ENCODE measurements around the gene CYP21A2.

Gene CYP21A2

GRCh38 chr6:32083812-32084768 lies 45.9 kb downstream of the CYP21A2 start:
- FAIRE-seq (no peak), DNase-seq (ENCODE audit: insufficient read length, low spot score) (no peak)
- TF ChIP-seq POU2F2 (IDR thresholded peaks at IDR 0.05; ENCODE audit: low read depth, low read length) (no peak), POLR2A (IDR thresholded peaks at IDR 0.05; ENCODE audit: low read depth, low read length) (no peak), PAX5 (IDR thresholded peaks at IDR 0.05; ENCODE audit: insufficient read depth, low read length, severe bottlenecking) (no peak), TAF1 (IDR thresholded peaks at IDR 0.05; ENCODE audit: low read depth, low read length) (no peak), POLR2AphosphoS5 (IDR thresholded peaks at IDR 0.05; ENCODE audit: low read depth, low read length) (no peak), SPI1 (IDR thresholded peaks at IDR 0.05; ENCODE audit: low read depth, low read length) (no peak)

DNA sequence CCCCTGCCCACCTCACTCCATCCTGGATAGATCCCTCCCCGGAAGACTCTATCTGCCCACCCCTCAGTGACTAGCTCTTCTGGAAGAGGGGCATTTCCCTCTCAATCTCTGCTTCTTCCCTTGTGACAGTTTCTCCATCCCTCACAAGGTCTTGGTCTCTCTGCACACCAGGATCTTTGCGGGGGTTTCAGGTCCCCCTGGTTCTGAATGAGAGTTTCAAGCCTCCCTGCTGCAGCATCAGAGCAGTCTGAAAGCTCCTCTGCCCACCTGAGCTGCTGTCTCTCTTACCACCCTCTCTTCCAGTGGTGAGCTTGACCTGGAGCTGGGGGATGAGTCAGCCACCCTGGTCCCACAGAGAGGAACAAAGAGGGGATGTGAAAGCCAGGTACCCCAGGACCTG lies 46.6 kb downstream of the CYP21A2 start:
- no peak for DNase-seq (ENCODE audit: insufficient read length, low spot score)
- TF ChIP-seq PAX5 (IDR thresholded peaks at IDR 0.05; ENCODE audit: insufficient read depth, low read length, severe bottlenecking) = no peak
- no peak for TF ChIP-seq POLR2A (IDR thresholded peaks at IDR 0.05; ENCODE audit: low read depth, low read length)
- no peak for TF ChIP-seq POLR2AphosphoS5 (IDR thresholded peaks at IDR 0.05; ENCODE audit: low read depth, low read length)
- TF ChIP-seq TAF1 (IDR thresholded peaks at IDR 0.05; ENCODE audit: low read depth, low read length) = no peak
- no peak for TF ChIP-seq SPI1 (IDR thresholded peaks at IDR 0.05; ENCODE audit: low read depth, low read length)
- TF ChIP-seq POU2F2 (IDR thresholded peaks at IDR 0.05; ENCODE audit: low read depth, low read length) = no peak
- no peak for FAIRE-seq

- TF ChIP-seq POLR2A (IDR thresholded peaks at IDR 0.05; ENCODE audit: low read depth, low read length) (no peak), SPI1 (IDR thresholded peaks at IDR 0.05; ENCODE audit: low read depth, low read length) (no peak), POLR2AphosphoS5 (IDR thresholded peaks at IDR 0.05; ENCODE audit: low read depth, low read length) (no peak), PAX5 (IDR thresholded peaks at IDR 0.05; ENCODE audit: insufficient read depth, low read length, severe bottlenecking) (no peak), POU2F2 (IDR thresholded peaks at IDR 0.05; ENCODE audit: low read depth, low read length) (no peak), TAF1 (IDR thresholded peaks at IDR 0.05; ENCODE audit: low read depth, low read length) (no peak)
- FAIRE-seq = no peak
- no peak for DNase-seq (ENCODE audit: insufficient read length, low spot score)
Measured at GRCh38 chr6:32085759-32086459, 47.7 kb downstream of the CYP21A2 start.

GRCh38 chr6:32086661-32087573 lies 48.7 kb downstream of the CYP21A2 start:
- DNase-seq (ENCODE audit: insufficient read length, low spot score) (peak; percentile 72), FAIRE-seq (peak; percentile 79)
- no peak for TF ChIP-seq PAX5 (IDR thresholded peaks at IDR 0.05; ENCODE audit: insufficient read depth, low read length, severe bottlenecking)
- TF ChIP-seq POU2F2 (IDR thresholded peaks at IDR 0.05; ENCODE audit: low read depth, low read length) = peak; percentile 83

GRCh38 chr6:32087574-32088486 lies 49.6 kb downstream of the CYP21A2 start:
- FAIRE-seq = no peak
- no peak for TF ChIP-seq TAF1 (IDR thresholded peaks at IDR 0.05; ENCODE audit: low read depth, low read length)
- no peak for TF ChIP-seq POU2F2 (IDR thresholded peaks at IDR 0.05; ENCODE audit: low read depth, low read length)
- TF ChIP-seq SPI1 (IDR thresholded peaks at IDR 0.05; ENCODE audit: low read depth, low read length) = no peak
- no peak for TF ChIP-seq PAX5 (IDR thresholded peaks at IDR 0.05; ENCODE audit: insufficient read depth, low read length, severe bottlenecking)
- TF ChIP-seq POLR2A (IDR thresholded peaks at IDR 0.05; ENCODE audit: low read depth, low read length) = no peak
- TF ChIP-seq POLR2AphosphoS5 (IDR thresholded peaks at IDR 0.05; ENCODE audit: low read depth, low read length) = no peak
- DNase-seq (ENCODE audit: insufficient read length, low spot score) = peak; percentile 66

GRCh38 chr6:32088487-32089049 lies 50.4 kb downstream of the CYP21A2 start:
- no peak for DNase-seq (ENCODE audit: insufficient read length, low spot score)
- FAIRE-seq = no peak
- no peak for TF ChIP-seq POU2F2 (IDR thresholded peaks at IDR 0.05; ENCODE audit: low read depth, low read length)
- no peak for TF ChIP-seq POLR2AphosphoS5 (IDR thresholded peaks at IDR 0.05; ENCODE audit: low read depth, low read length)
- TF ChIP-seq POLR2A (IDR thresholded peaks at IDR 0.05; ENCODE audit: low read depth, low read length) = no peak
- no peak for TF ChIP-seq PAX5 (IDR thresholded peaks at IDR 0.05; ENCODE audit: insufficient read depth, low read length, severe bottlenecking)
- TF ChIP-seq TAF1 (IDR thresholded peaks at IDR 0.05; ENCODE audit: low read depth, low read length) = no peak
- no peak for TF ChIP-seq SPI1 (IDR thresholded peaks at IDR 0.05; ENCODE audit: low read depth, low read length)

DNA sequence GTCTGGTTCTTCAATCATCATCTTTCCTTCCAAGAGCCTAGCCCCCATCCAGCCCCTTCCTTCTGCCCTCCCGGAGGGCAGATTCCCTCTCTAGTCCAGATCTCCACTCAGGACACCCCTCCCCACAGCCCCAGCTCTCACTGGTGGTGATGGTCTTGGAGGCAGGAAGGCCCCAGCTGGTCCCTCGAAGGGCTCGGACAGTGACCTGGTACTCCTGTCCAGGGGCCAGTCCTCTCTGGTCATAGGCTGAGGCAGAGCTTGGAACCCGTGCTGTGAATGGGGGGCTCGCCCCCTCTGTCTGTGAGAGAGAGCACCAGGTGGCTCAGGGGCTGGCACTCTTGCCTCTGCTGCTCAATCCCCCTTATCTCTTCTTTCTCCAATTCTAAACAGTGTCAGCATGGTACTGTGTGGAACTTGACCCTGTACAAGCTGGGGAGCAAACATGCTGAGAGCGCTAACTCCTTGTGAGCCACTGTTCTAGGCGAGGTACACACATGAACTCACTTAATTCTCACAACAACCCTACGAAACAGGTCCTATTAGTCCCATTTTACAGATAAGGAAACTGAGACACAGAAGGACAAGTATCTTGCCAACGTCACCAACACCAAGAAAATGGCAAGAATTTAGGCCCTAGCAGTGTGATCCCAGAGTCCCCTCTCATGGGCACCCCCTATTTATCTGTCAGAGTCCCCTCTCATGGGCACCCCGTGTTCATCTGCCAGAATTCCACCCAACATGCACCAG lies 51.0 kb downstream of the CYP21A2 start:
- TF ChIP-seq TAF1 (IDR thresholded peaks at IDR 0.05; ENCODE audit: low read depth, low read length) (no peak), POU2F2 (IDR thresholded peaks at IDR 0.05; ENCODE audit: low read depth, low read length) (no peak), SPI1 (IDR thresholded peaks at IDR 0.05; ENCODE audit: low read depth, low read length) (no peak), POLR2AphosphoS5 (IDR thresholded peaks at IDR 0.05; ENCODE audit: low read depth, low read length) (no peak), POLR2A (IDR thresholded peaks at IDR 0.05; ENCODE audit: low read depth, low read length) (no peak), PAX5 (IDR thresholded peaks at IDR 0.05; ENCODE audit: insufficient read depth, low read length, severe bottlenecking) (no peak)
- FAIRE-seq (no peak), DNase-seq (ENCODE audit: insufficient read length, low spot score) (no peak)

Measured in GM12891 (cell line).